Astrocyte (in vitro differentiated cells and primary cell): ENCODE results near the gene NID2.

Experiments
- EZH2 ChIP-seq: IDR thresholded peaks from 2 replicates; pipeline ENCODE4 v1.6.1; 2012; ENCODE audit warnings: mild to moderate bottlenecking, low read length, inconsistent platforms; ENCODE audit not compliant: insufficient read depth
- TF ChIP-seq, protein P1 (sequence below): IDR thresholded peaks from 2 replicates; pipeline ENCODE4 v1.5.1; 2011; ENCODE audit warnings: low read depth, mild to moderate bottlenecking, inconsistent platforms, low read length, moderate library complexity; ENCODE audit not compliant: insufficient read depth

DNA sequence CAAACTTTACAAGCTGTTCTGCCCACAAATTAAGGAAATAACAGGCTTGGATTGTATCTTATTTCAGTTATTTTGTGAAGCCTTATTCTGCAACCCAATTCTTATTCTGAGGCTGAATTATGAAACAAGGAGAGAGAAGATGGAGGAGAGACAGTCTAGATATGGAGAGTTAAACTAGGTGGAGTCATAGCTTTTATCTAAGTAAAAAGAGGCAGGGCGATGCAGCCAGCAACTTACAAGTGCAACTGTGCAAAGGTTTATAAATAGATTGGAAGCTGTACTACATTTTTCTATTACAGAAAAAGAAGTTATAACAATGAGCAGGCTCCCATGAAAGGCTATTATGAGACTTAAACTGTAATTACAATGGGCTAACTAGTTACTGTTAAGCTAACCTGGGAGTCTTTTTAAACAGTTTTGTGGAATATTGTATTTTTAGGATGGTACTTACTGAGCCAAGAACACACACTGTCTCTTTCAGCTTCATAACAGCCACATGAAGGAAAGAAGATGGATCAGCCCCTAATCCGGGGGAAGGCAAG is 22.4 kb downstream of the NID2 start:
- TF ChIP-seq, protein P1, sequence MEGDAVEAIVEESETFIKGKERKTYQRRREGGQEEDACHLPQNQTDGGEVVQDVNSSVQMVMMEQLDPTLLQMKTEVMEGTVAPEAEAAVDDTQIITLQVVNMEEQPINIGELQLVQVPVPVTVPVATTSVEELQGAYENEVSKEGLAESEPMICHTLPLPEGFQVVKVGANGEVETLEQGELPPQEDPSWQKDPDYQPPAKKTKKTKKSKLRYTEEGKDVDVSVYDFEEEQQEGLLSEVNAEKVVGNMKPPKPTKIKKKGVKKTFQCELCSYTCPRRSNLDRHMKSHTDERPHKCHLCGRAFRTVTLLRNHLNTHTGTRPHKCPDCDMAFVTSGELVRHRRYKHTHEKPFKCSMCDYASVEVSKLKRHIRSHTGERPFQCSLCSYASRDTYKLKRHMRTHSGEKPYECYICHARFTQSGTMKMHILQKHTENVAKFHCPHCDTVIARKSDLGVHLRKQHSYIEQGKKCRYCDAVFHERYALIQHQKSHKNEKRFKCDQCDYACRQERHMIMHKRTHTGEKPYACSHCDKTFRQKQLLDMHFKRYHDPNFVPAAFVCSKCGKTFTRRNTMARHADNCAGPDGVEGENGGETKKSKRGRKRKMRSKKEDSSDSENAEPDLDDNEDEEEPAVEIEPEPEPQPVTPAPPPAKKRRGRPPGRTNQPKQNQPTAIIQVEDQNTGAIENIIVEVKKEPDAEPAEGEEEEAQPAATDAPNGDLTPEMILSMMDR: no peak
- no peak for TF ChIP-seq EZH2
